Right kidney (tissue), 1 donor: Measurements from ENCODE around the gene SLC2A6.

ENCODE experiments used
- DNase-seq: peaks from one replicate; pipeline ENCODE4 v3.0.0-alpha.2; 2016

SLC2A6 gene

DNA sequence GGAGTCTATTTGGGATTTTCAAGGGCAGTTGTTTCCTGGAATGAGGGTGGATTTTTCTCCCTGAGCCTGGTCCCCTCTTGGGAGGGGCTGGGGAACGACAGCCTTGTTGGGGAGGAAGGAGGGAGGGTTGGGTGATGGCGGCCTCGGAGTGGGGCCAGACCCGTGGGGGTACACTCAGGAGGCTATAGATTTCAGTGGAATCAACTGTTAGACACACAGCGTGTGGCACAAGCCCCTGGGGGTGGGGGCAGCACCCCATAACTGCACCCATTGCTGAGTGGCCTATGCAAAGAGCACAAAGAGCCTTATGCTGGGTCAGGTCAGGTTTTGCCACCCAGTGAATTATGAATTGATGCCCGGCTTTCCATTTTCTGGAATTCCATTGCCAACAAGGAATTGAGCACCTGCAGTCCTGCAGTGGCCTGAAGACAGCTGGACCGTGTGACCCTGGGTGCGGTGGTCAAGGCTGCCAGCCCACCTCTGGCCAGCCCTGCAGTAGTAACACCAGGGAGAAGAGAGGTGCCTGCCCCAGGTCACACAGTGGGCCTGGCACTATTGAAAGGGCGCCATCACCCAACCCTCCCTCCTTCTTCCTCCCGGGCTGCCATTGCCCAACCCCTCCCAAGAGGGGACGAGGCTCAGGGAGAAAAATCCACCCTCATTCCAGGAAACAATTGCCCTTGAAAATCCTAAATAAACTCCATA lies 37.5 kb upstream of the SLC2A6 start:
- DNase-seq: no peak

DNA sequence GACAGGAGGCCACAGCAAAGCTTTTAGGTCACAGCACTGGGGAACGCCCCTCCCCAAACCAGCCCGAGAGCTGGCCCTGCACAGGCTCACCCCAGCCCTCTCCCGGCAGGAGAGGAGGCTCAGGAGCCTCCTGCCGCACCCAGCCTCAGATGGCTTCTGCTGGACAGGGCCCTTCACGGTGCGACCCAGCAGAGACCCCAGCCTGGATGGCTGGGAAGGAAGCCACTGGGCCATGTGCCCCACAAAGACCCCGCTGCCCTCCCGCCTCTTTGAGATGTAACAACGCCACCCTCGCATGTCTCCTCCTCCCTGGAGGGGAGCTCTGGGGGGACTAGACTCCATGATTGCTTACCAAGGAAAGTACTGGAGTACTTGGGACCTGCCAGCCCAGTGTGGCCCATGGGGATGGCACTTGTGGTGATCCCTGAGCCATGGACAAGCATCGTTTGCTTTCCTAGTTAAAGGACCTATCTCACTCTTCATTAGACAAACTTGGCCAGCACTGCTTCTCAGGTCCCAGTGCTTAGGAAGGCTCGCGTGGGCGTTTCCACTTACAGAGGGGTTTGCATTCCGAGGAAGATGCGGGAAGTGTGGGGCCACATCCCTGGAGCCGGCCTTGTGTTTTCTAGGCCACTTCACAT lies 36.8 kb upstream of the SLC2A6 start:
- DNase-seq: no peak

DNA sequence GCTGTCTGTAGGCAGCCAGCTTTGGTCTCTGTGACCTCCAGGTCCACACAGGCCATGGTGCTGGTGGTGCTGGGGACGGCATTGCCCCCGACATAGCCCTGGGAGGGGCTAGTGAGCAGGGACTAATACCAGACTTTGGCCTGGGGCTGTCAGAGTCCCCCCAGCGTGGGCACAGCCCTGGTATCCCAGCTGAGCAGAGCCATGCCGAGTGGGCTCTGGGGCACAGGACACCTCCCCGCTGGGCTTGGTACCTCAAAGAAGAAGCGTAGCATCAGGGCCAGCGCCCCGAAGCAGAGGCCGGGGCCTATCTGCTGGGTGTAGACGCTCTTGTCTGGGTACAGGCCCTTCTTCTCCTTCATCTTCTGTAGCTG lies 36.3 kb upstream of the SLC2A6 start:
- DNase-seq: no peak

DNA sequence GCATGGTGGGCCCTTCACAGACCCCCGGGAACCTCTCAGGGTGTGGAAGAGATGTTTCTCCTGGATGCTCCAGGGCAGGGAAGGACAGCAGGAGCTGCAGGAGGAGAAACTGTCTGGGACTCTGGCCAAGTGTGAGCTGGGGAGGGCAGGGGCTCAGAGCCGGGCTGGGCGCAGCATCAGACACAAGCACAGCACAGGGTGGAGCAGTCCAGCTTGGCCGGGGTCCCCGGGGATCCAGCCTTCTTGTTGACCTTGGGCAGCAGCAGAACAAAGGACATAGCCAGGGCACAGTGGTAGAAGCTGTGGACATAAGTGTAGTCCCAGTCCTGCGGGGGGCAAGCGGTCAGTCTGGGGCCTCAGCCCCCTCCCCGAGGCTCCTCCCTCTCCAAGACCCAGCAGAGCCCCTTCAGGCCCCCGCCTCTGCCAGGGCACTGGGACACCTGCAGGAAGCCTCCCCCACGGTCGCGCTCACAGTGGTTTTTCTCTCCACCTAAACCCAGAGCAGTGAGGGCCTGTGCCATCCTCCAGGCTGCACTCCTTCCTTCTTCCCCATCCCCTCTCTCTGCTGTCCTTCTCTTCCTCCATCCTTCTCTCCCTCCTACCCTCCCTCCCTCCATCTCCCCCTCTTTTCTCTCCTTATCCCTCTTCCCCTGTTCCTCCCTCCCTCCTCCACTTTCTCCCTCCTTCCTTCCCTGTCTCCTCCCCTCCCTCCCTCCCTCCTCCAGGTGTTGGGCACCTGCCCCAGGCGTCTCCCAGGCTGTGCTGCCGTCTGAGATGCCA lies 35.8 kb upstream of the SLC2A6 start:
- DNase-seq: no peak

DNA sequence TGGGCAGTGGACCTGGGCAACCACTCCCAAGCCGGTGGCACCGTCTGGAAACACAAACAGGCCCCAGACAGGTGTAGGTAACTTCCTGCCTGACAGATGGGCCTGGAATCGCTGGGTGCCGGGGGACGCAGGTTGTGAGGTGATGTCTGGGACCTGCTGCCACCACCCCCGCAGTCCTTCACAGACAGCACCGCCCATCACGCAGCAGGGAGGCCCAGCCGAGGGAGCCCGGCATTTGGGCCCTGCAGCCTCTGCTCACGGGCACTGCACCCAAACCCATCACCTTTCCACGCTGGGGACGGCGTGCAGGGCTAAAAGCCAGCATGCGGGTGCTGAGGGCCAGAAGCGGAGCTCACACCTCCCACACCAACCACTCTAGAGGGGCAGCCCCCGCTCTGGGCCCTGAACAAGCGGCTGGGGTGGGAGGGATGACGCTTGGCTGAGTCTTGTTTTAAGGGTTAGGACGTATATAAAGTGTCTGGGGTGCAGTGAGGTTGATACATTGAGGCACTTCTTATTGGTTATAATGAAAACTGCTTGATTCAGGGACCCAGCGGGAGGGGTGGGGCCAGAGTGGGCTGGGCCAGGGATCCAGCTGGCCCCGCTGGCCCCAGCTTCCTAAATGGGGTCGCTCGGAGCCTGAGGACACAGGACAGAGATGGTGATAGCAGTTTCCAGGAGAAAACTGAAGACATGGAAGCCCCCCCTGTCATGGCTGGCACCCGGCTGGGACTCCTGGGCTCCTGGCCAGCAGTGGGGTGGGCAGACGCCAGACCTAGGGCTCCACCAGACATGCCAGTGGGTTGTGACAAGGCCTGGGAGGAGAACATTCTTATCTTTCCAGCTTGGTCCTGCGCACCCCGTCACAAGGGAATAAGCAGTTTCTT lies 34.6 kb upstream of the SLC2A6 start:
- DNase-seq: no peak

DNA sequence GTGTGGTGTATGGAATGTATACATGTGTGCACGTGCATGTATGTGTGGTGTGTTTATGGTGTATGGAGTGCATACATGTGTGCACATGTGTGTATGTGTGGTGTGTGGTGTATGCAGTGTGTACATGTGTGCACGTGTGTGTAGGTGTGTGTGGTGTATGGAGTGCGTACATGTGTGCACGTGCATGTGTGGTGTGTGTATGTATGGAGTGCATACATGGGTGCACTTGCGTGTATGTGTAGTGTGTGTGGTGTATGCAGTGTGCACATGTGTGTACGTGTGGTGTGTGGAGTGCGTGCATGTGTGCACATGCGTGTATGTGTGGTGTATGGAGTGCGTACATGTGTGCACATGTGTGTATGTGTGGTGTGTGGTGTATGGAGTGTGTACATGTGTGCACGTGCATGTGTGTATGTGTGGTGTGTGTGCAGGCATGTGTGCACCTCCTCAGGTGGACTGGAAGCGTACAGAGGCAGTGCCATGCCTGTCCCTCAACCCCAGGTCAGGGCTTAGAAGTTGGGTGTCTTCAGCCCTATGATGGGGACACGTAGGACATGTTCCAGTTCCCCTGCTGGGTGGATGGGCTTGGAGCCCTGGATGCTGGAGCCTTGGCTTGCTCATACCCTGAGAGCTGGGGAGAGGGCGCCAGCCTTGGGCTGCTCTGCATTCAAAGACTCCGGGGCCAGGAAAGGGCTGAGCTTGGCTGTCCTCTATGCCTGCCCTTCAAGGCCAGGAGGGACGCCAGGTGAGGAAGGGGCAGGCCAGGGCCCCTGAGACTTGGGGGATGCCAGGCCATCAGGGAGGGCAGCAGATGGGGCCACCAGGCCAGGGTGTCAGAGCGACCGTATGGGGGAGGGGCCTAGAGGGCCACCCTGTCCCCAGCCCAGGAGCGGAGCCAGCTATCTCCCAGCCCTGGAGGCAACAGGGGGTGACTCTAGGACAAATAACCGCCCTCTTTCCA lies 33.6 kb upstream of the SLC2A6 start:
- DNase-seq: no peak

DNA sequence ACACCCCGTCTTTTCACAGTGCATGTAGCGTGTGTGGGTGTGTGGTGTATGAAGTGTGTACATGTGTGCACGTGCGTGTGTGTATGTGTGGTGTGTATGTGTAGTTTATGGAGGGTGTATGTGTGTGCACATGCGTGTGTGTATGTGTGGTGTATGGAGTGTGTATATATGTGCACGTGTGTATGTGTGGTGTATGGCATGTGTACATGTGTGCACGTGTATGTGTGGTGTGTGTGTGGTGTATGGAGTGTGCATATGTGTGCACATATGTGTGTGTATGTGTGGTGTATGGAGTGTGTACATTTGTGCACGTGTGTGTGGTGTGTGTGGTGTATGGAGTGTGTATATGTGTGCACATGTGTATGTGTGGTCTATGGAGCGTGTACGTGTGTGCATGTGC lies 32.7 kb upstream of the SLC2A6 start:
- no peak for DNase-seq

DNA sequence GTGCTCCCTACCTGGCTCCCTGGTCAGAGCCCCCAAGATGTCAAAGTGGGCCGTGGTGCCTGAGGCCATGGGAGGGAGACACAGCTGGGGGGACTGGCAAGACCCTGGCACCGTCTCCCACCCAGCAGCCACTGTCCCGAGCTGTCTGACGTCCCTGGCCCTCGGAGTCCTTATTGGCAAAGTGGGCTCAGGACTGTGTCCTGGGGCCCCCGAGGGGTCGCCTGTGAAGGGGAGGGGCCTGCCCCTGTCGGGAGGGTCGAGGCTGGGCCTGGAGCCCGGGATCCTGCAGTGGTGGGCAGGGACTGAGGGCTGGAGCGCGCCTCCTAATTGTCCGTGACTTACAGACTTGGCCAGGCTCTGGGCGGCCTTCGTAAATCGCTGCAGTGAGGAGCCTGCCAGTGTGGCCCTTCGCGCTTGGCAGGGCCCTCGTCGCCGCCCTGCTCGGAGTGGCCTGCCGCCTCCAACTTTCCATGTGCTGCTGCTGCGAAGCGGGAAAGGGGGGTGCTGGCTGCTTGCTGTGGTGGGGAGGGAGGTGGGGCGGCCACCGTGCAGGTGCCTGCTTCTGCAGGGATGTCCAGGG lies 32.1 kb upstream of the SLC2A6 start:
- DNase-seq: no peak

DNA sequence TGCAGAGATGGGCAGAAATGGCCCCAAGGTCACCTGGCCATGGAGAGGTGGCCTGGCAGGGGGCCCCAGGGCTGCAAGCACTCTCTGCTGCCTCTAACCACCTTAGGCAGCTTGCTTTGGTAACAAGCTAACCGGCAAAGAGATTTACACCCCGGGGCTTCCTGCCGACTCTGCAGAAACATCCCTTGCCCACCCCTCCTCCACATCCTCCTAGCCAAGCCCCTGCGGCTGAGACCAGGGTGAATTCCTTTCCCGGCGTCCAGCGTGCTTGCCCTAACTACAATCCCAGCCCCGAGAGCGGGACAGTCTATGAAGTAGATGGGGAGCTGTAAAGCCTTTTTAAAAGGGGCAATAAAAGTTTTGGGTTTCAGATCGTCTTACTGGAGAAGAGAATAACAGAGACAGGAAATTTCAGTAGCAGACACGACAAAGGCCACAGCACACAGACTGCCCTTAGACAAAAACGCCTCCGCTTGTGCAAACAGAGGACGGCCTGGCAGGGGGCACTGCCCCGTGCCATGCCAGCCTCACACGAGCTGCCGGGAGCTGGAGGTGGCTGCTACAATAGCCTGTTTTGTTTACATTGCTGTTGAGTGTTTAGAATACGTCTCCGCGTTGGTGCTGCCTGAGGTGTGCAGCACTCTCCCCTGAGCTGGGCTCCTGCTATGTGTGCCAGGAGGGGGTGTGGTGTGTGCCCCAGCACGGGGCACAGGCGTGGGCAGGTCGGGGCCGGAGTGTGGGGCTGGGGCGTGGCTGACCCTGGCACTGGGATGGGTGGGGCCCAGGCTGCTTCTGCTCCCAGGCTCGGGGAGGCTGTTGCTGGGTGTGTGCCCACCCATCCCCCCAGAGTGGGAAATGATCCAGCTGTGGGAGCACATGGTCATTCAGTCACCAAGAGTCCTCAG lies 30.5 kb upstream of the SLC2A6 start:
- DNase-seq: peak; percentile 73

DNA sequence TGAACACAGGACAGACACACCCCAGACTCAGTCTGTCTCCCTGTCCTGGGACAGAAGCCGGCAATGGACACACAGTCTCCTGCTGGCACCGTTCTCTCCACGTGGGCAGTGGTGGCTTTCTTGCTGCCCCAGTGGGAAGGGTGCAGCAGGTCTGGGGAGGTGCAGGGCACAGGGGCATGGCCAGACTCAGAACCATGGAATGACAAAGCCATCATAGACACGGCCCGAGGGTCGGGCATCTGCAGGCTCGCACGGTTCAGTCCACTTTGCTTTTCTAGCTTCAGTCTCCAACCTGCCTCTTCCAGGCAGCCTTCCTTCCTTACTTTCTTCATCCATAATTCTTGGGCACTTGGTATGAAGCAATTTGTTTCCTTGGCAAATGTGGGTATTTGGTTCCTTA lies 29.1 kb upstream of the SLC2A6 start:
- DNase-seq: no peak

DNA sequence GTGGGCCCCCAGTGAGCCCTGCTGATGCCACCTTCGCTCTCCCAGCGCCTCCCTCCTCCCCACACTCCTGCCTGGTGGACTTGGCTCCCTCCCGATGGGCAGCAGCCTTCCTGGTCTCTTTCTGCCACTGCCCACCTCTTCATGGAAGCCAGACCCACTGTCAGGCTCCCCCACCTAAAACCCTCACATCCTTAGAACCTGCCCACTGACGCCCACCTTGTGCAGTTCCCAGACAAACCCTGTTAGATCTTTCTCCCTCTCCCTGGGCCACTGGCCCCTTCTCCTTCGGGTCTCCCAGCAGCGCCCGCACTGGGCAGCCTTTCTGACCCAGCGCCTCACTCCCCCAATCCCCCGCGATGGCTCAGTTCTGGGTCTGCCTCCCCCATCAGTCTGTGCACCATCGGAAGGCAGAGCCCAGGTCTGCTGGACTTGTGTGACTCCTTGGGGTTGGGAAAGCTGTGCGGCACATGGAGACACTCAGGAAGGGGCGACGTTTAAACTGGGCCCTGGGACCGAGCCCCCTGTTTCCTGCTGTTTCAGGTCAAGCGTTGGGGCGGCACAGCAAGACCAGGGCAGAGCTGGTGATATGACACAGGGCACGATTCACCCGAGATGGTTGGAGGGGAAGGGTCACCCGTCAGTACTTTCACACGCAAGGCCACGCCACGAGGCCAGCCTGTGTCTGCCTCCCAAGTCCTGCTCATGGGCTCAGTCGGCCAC lies 28.5 kb upstream of the SLC2A6 start:
- DNase-seq: no peak

DNA sequence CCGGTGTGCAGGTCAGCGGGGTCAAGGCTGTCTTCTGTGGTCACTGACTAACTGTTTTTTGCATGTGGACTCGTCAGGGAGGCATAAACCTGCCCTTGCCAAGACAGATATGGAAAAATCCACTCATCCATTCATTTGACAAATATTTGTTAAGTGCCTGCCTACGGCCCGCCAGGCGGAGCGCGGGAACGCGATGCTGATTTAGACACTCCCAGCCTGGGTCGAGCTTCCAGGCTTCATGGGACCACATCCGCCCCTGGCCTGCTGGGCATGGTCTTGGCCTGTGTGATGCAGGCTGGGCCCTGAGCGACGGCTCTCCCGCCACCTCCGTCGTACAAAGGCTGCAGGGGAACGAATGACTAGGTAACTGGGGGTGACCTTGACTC lies 27.7 kb upstream of the SLC2A6 start:
- DNase-seq: no peak

DNA sequence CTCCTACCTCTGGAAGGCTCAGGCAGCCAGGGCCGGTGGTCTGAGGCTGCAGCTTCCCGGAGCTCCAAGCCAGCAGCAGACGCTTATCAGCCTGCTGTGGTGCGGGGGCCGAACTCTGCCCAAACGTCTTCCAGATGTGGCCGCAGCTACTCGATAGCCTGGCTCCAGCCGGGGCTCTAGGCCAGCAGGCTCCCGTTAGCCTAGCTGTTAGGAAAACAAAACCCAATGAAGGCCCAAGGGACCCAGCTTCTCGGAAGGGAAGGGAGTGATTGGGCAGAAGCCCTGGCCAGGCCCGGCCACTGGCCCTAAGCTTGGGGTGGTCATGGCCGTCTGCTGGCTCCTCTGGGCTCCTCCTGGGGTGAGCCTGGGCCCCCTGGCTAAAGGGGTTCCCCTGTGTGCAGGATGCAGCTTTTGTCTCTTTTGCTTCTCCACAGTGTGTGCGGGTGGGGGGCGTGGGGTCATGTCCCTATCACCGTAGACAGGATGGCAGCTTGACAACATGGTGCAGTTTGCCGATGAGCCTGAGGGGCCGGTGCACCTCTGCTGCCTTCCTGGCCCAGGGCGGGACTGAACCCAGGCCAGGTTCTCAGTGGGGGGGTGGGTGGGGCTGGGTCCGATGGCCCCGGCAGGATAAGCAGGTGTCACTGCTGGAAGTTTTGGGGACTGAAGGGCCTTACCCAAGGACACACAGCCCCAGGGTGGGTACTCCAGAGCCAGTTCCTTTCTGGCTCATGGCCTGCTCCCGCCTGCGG lies 27.2 kb upstream of the SLC2A6 start:
- no peak for DNase-seq

DNA sequence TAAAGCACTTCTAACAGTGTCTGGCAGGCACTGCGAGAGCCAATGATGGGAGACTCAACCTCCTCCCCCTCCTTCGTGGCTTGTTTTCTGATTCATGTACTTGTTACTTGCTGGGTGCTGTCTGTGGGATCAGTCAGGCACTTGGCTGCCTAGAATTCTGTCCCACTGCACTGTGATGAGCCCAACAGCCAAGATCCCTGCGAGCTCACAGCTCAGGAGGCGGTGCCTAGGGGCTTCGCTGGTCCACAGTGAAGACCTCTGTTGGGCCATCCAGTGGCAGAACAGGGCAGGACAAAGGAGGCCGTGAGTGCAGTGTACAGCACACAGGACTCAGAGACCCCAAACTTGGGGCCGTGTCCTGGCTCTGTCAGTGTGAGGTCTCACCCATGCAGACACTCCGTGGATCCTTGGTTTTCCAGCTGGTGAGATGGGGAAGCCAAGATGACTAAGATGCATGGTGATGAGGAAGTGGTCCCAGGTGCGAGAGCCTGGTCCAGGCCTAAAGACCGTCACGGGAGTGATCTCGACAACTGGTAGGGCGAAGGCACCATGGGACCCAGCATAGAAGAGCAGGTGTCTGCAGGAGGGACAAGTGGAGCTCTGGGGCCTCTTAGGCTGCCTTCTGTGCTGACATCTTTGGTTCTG lies 26.4 kb upstream of the SLC2A6 start:
- peak; percentile 0 for DNase-seq

DNA sequence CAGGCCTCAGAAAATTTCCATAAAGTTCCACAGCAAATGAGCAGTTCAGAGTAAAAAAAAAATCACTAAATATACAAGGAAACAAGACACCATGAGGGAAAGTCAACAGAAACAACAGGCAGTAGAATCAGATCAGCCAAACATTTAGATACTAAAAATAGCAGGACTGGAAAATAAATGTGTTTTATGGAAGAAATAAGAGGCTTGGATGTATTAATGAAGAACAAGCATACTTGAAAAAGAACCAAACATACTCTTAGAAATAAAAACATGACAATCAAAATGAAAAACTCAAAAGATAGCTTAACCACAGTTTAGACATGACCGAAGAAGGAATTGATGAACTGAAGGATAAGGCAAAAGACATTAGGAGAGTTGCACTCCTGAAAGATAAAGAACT lies 23.2 kb upstream of the SLC2A6 start:
- DNase-seq: no peak

DNA sequence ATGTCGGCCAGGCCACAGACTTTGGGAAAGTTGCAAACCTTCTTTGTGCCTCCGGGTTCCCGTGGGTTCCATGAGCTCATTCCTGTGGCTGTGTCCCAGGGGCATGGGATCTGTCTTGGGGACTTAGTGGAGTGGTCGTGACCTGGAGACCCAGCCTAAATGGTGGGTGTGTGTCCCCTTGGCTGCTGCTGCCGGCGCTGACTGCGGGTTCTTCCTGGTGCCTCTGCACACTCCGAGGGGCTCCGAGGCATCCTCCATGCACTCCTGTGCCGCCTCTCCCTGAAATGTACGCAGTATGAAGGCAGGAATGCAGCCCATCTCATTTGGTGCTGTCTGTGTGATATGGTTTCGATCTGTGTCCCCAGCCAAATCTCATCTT lies 21.0 kb upstream of the SLC2A6 start:
- no peak for DNase-seq

DNA sequence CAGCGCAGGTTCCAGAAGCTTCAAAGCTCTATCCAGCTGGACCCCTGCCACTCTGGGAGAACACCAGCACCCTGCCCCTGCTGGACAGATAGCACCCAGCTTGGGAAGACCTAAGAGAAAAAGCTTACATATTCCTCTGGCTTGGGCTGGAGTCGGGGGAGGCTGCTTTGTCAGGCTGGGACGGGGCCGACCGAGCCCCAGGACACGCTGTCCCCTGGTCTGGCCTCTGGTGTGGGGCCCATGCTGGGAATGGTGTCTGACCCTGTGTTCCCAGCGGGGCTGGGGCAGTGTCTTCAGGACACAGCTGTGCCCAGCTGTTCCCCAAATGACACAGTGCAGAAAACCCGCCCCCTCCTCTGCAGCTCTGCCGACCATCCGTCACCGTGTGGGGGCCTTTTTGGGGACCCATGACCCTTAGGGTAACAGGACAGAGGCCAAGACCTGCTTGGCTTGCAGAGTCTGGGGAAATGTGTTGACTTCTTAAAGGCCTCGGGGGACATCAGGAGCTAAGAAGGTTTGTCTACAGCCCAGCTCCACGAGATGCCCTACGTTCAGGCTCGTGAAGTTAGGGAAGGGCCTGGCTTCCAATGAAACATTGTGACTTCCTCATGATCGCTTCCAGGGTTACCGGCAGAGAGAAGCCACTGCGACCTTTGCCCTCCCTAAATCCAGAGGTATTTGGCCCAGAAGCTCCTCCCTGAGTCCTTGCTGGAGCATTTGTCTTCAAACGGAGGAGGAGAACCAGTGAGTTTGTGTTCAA lies 20.4 kb upstream of the SLC2A6 start:
- no peak for DNase-seq
